BE2C (cell line): Measurements from ENCODE around the gene B4GALNT1.

Source experiments
- DNase-seq: peaks from one replicate; pipeline ENCODE4 v3.0.0-alpha.2; 2020
- H3K27me3 ChIP-seq: fragments of 250-450 bp; sonication (Bioruptor Pico); 2 replicates; pipeline ENCODE4 v1.5.1; 2020; ENCODE audit warnings: mild to moderate bottlenecking
- H3K36me3 ChIP-seq: fragments of 250-450 bp; sonication (Bioruptor Pico); 2 replicates; pipeline ENCODE4 v1.5.1; 2020; ENCODE audit warnings: mild to moderate bottlenecking
- H3K4me1 ChIP-seq: fragments of 250-450 bp; sonication (Bioruptor Pico); 2 replicates; pipeline ENCODE4 v1.5.1; 2020
- H3K4me3 ChIP-seq: 2 replicates; pipeline ENCODE4 v1.5.1; 2011; ENCODE audit warnings: low read depth, low read length
- H3K9me3 ChIP-seq: fragments of 250-450 bp; sonication (Bioruptor Pico); 2 replicates; pipeline ENCODE4 v1.5.1; 2020
- CTCF ChIP-seq: IDR thresholded peaks from 2 replicates; pipeline ENCODE4 v1.5.1; 2012; ENCODE audit warnings: mild to moderate bottlenecking, low read depth, low read length

Gene B4GALNT1

GRCh38 chr12:57600395-57600794 is 32.6 kb downstream of the B4GALNT1 start:
- H3K4me3 ChIP-seq: no peak overlapping the region
- TF ChIP-seq CTCF: no peak
- H3K36me3 ChIP-seq: no peaks in the 10 kb centered on the region
- no peak for DNase-seq
- H3K9me3 ChIP-seq: no peaks in the 10 kb centered on the region
- peaks cover 4% of the 10 kb centered on the region; the same call in 1 of the 2 replicates for H3K4me1 ChIP-seq
- H3K27me3 ChIP-seq: no peaks in the 10 kb centered on the region

GRCh38 chr12:57593187-57593586 is 39.8 kb downstream of the B4GALNT1 start:
- no peak overlapping the region for H3K4me3 ChIP-seq
- no peak for DNase-seq
- no peaks in the 10 kb centered on the region for H3K36me3 ChIP-seq
- H3K27me3 ChIP-seq: no peaks in the 10 kb centered on the region
- no peaks in the 10 kb centered on the region for H3K9me3 ChIP-seq
- H3K4me1 ChIP-seq: no peaks in the 10 kb centered on the region
- no peak for TF ChIP-seq CTCF

- Histone ChIP-seq H3K4me3 (no peak overlapping the region), H3K27me3 (no peaks in the 10 kb centered on the region), H3K9me3 (no peaks in the 10 kb centered on the region), H3K4me1 (no peaks in the 10 kb centered on the region), H3K36me3 (no peaks in the 10 kb centered on the region)
- TF ChIP-seq CTCF: no peak
- no peak for DNase-seq
These were observed 40.3 kb downstream of the B4GALNT1 start for GRCh38 chr12:57592551-57593165.

- Histone ChIP-seq H3K9me3 (no peaks in the 10 kb centered on the region), H3K36me3 (no peaks in the 10 kb centered on the region), H3K27me3 (no peaks in the 10 kb centered on the region), H3K4me1 (no peaks in the 10 kb centered on the region), H3K4me3 (peak overlapping the region; percentile 80)
- no peak for TF ChIP-seq CTCF
- no peak for DNase-seq
These were observed 41.1 kb downstream of the B4GALNT1 start for GRCh38 chr12:57591782-57592325.

DNA sequence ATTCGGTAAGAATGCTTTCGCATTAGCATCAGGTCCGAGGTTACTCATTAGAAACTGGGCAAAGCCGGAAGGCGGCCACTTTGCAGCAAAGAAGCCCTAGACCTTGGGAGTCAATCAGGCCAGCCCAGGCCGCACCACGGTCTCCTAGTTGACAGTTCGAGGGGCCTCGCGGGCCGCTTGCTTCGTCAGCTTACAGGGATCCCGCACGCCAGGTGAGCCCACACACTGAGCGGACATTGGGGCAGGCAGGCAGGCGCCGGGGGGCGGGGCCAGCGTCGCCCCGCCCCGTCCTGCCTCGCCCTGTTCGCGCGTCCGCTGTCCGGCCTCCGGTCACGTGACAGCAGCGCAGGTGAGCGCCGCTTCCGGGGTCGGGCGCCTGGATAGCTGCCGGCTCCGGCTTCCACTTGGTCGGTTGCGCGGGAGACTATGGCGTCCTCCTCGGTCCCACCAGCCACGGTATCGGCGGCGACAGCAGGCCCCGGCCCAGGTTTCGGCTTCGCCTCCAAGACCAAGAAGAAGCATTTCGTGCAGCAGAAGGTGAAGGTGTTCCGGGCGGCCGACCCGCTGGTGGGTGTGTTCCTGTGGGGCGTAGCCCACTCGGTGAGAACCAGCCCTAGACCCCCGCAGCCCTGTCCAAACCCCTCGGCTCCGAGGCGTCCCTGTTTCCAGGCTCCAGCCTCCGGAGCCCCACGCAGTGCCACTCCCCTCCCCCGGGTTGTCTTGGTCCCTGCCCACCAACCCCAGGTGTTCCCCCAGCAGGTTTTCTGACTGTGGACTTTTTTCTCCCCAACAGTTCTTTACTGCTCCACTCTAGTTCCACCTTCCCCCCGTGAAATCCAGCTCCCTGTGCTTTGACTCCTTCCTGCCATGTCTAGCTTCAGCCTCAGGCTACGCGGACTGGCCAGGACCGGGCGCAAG is 41.9 kb downstream of the B4GALNT1 start, which contains the start of gene PIP4K2C:
Gene PIP4K2C (plus strand): TSS at position 329 of the 918 bp plus-strand sequence. CDS start 98 bp downstream, at position 427.
- H3K4me3 ChIP-seq: peak within 1 kb of the TSS; percentile 80

More for the DNA sequence above, 41.9 kb downstream of the B4GALNT1 start, which contains the start of gene PIP4K2C:
- Histone ChIP-seq H3K27me3 (no peaks in the 10 kb centered on the region), H3K9me3 (no peaks in the 10 kb centered on the region), H3K4me1 (no peaks in the 10 kb centered on the region), H3K36me3 (no peaks in the 10 kb centered on the region)
- no peak for TF ChIP-seq CTCF
- peak; percentile 73 for DNase-seq
